Activated CD8-positive, alpha-beta memory T cell treated with anti-CD3 and anti-CD28 coated beads, Interleukin-2, amount 50 U/mL, for 1 hour (primary cell): ENCODE data around the gene SLC6A6.

ENCODE experiments used
- DNase-seq: peaks from one replicate; pipeline ENCODE4 v3.0.0-alpha.2; 2020; ENCODE audit errors: extremely low read depth

The SLC6A6 gene

DNA sequence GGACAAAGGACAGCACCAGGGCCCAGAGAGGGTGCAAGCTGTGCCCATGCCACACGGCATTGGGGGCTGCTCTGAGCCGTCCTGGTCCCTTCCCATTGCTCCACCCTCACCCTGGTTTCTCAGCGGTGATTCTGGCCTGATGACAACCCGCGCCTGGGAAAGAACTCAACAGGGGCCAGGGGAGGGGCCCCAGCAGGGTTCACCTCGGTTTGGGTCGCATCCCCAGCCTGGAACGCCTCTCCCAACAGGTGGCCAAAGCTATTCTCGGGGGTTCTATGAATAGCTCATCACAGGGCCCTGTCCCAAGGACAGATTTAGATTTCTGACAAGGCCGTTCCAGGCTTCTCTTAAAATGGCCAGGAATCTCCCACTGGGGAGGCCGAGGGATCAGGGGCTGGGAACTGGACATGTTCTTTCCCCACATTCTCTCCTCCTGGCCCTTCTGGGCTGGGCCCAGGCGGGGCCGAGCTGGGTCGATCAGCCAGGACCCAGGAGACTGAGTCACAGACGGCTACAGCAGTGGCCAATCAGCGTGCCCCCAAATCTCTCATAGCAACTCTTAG is 119.8 kb downstream of the SLC6A6 start:
- no peak for DNase-seq

DNA sequence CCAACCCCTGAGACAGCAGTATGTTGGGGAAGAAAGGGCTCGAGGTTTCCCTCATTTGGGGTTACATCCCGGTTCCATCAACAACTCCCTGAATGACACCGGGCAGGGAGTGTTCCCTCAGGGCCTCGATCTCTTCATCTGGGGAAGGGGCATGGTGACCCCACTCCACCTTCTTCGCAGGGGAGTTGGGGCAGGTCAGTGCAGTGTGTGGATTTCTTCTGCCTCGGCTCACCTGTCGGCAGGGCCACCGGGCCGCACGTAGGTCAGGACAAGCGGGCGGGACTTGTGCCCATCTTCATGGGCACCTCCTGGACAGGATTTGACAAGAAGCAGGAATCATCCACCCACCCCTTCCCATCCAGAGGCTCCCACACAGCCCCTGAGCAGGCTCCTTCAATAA is 120.4 kb downstream of the SLC6A6 start:
- no peak for DNase-seq

DNA sequence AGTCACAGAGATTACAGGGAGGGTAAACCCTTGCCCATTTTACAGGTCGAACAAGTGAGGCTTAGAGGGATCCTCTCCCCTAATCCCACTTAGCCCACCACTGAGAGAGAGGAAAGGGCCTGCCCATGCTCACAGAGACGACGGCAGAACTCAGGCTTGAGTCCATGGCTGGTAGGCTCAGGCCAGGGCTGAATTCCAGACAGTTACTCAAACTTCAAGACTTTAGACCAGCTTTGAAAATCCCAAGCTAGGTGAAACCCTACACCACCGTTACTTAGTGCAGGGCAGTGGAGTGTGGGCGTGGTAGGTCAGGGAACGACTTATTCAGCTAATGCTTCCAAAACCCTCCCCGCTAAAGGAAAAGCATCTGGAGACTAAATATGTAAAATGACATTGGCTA is 121.4 kb downstream of the SLC6A6 start:
- DNase-seq: no peak

DNA sequence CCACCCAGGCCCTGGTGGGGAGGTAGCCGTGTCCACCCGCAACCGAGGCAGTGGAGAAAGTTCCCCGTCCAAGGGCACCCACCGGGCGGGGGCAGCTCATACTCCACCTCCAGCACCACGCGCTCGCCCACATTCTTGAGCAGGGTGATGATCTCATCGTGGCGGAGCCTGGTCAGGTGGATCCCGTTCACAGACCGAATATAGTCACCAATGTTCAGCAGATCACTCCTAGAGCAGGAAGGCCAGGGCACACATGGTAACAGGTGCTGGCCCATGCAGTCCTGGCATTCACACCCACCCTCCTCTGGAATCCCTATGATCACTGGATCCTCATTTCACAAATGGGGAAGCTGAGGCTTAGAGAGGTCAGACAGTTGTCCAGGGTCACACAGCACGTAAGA is 121.9 kb downstream of the SLC6A6 start:
- no peak for DNase-seq

DNA sequence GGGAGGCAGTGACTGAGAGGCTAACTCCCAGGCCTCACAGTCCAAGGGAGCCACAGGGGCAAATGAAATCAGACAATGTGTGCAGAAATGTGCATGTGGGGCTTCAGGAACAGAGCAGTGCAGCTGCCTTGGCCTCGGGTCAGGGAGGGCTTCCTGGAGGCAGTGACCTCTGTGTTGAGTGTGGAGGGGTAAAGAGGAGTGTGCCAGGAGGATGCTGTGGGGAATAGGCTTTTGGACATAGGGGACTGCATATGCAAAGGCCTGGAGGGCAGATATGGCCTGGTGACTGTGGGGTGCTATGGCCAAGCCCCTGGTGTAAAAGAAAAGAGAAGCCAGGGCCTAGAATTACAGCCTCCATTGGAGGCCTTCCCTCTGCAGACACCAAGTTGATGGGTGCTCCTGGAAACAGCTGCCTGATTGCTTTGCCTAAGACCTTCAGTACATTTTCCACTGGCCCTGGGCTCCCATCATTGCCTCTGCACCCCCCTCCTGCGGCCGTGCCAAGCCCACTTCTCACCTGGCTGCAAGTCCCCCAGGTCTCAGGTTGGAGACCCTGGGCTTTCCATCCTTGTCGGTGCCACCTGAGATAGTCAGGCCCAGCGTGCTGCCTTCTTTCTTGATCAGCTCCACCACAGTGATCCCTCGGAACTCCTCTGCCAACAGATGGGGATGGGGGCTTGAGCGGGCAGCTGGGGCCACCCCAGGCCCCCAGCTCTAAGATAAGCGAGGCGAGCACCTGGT is 122.7 kb downstream of the SLC6A6 start:
- DNase-seq: no peak

DNA sequence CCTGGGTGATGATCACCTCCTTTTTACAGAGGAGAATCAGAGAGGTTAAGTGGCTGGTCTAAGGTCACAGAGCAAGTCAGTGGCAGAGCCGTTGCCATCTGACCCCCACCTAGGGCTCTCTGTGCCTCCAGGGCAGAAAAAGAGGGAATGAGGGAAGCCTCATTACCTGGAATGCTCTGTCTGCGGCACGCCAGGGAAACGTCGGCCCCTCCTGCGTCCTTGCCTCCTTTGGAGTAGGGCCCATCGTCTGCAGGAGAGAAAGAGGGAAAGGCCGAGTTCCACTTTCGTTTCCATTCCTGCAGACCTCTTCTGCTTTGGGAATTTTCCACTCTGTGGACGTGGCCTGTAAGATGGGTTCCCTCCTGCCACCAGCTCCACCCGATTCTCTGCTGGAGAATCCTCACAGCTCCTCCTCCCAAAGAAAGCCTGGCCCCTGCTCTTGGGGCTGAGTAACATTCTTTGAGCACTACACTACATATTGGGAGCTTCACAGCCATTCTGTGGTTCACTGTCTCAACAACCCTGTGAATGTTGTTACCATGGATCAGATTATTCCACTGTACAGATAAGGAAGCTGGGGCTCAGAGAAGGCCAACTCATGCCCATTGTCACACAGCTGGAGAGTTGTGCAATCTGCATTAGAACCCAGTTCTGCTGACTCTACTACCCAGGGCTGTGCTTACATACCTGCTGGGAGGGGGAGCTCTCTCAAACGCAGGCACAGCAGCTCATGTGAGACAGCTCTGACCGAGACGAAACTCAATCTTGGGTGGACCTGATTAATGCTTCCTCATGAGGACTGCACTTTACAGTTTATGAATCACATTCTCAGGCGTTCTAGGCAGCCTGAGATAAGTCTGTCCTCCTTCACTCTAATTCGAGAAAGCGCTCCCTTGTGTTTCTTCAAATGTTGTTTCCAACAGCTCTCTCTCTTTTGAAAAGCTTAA is 123.6 kb downstream of the SLC6A6 start:
- DNase-seq: no peak

DNA sequence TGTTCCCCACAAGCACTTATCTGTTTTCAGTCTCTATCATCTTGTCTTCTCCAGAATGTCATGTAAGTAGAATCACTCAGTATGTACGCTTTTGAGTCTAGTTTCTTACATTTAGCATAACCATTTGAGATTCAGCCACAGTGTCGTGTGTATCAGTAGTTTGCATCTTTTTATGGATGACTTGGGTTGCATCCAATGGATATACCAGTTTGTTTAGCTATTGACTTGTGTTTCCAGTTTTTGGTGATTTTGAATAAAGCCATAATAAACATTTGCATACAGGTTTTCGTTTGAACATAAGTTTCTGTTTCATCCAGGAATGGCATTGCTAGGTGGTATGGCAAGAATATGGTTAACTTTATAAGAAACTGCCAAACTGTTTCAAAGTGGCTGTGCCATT is 125.7 kb downstream of the SLC6A6 start:
- no peak for DNase-seq

DNA sequence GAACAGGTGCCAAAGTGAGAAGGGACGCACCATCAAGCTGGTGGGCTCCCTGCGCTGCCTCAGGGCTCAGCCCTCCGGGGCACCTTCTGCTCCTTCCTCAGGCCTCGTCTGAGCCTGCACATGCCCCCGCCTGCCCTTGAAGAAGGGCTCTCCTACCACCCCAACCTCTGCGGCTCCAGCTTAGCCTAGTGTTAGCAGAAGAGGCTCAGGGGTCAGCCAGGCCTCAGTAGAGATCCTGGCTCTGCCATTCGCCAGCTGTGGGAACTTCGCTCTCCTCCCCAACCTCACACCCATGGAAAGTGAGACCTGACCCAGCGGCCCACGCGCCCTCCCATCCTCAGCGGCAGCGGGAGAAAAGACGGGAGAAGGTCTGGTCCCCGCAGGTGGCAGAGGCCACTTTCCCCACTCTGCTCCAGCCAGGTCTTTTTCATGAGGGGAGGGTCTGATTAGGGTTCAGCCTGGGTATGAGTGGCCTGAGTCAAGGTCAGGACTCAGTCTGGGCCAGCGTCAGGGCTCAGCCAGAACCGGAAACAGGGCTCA is 129.5 kb downstream of the SLC6A6 start:
- no peak for DNase-seq

DNA sequence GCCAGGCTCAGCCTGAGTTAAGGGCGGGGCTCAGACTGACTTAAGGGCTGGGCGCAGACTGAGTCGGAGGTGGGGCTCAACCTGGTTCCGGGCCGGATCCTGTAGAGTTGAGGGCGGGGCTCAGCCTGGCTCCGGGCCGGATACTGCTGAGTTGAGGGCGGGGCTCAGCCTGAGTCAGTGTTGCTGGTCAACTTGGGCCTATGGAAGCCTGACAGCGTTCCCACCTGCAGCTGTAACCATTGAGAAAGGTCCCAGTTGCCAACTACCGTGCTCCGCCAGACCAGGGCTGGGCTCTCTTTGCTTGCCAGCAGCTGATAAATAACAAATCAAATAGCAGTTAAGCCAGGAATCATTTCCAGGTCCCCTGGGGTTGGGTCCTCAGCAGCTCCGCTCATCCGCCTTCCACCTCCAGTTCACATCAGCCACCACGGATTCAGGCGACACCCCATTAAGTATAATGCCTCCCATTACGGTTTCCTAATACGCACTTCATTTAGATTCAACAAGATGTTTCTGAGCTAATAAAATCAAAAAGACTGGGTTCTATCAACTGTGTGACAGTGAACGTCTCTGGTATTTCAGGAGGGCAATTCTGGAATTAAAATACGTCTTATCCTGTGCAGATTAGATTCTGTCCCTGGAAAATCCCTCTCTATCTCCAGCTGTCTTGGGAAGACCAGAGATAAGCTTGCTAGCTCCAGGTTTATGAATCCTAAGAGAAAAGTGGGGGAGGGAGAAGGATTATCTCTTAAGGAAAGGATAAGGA is 130.5 kb downstream of the SLC6A6 start:
- no peak for DNase-seq

DNA sequence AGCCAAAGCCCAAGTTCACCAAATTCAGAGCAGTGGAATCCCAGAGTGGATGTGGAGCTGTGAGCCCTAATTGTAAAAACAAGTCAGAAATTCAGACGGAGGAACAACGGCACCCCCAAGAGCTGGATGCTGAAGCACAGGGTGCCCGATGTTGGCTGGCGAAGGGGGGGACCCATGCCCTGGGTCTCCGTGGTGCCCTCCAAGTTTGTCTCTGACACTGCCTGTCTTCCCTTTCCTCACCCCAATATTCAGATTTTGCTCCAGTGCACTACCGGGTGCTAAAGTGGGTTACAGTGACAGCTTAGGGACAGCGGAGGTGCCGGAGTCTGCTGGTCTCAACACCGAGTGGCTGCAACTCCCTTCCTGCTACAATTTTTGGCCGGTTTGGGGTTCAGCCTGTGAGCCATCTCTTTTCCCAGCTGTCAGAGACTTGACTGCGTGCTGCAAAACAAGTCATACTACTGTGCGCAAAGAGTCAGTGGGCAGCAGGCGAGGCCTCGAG is 131.1 kb downstream of the SLC6A6 start:
- no peak for DNase-seq

DNA sequence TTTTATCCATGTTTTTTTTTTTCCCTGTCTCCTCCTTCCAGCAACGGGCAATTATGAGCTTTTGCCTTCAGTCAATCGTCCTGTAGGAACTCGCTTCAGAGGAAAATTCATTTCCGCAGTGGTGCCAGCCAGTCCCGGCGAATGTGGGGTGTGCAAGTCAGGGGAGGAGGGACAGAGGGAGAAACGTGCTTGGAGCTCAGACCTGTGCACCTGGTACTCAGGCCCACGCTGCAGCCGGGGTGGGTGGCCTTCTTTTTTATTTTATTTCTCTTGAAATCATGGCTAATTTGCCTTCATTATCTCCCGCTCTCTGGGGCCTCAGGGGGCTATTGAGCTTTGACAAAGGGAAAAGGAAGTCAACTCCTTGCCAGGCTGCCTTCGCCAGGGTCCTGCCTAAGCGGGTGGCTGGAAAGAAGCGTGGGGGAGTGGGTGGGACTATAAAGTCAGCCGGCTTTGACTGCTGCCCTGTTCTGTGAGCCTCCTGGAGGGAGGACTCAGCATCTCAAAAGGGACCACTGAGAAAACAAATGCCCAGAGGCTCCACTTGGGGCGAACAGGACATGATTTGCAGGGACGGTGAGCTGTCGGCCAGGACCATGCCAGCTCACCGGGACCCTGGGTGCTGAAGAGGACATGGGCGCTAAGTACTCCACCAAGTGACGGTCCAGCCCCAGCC is 132.2 kb downstream of the SLC6A6 start:
- DNase-seq: no peak

DNA sequence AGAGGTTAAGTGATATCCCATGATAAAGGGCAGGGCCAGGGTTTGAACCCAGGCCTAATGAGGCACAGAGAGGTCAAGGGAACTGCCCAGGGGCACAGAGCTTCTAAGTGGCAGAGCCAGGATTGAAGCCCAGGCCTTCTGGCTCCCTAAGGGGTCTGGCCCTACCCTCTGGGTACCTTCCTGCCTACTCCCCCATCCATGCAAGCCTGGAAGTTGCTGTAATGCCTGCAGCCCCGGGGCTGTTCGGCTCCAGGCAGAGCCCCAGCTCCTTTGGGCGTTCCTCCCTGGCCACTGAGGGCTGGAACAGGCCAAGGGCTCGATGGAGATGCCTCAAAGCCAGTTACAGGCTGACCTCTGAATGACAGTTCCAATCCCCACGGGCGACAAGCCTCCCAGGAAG is 133.2 kb downstream of the SLC6A6 start:
- DNase-seq: no peak

DNA sequence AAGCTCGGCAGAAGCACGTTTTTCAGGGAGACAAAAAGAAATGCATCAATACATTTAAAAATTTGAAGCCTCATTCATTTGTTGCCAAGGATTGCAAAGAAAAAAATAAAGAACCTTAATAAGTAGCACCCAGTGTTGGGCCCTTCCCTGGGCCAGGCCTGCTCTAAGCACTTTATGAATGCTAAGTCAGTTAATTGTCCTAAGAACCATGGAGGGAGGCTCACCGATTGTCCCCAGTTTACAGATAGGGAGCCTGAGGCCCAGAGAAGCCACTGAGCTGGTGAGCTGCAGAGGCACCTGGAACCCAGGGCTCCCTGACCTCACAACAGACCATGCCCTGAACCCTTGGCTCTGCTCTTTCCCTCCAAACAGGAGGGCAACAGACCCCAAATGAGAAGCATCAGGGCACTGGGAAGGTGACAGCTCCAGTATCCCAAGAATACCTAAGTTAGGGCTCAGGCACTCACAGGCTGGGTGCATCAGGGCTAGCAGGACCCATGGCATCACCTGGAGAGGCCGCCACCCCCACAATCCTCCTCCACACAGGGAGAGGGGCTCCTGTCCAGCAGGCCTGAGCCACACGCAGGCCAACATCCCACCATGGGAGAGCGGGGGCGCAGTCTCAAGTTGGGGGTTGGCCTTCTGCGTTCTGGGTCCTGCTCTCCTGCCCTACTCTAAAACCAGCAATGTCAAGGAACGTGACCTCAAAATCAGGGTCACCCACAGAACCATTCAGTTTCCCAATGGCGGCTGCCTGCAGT is 133.8 kb downstream of the SLC6A6 start:
- no peak for DNase-seq

DNA sequence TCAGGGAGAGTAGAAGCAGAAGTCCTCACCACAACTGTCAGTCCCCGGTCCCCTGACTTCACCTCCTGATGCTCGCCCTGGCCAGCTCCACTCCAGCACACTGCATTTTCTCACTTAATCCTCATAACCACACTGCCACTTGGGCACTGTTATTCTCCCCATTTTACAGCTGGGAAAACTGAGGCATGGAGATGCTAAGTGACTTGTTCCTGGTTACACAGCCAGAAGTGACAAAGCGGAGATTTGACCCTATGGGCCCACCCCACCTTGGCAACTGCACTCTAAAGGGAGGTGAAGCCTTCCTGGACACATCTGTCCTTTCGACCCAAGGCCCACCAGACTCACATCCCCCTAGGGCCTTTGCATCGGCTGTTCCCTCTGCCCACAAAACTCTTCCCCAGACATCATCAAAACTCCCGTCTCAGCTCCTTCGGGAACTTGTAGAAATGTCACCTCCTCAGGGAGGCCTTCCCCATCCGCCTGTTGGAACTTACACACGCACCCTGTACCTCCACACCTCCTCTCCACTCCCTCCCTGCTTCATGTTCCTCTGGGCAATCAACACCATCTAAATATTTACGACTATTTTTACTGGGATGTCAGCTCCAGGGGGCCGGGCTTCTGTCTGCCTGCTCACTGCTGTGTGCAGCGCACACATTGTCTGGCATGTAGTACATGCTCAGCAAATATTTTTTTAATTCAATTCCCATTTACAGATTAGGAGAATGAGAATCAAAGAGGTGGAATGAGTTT is 134.6 kb downstream of the SLC6A6 start:
- DNase-seq: no peak

DNA sequence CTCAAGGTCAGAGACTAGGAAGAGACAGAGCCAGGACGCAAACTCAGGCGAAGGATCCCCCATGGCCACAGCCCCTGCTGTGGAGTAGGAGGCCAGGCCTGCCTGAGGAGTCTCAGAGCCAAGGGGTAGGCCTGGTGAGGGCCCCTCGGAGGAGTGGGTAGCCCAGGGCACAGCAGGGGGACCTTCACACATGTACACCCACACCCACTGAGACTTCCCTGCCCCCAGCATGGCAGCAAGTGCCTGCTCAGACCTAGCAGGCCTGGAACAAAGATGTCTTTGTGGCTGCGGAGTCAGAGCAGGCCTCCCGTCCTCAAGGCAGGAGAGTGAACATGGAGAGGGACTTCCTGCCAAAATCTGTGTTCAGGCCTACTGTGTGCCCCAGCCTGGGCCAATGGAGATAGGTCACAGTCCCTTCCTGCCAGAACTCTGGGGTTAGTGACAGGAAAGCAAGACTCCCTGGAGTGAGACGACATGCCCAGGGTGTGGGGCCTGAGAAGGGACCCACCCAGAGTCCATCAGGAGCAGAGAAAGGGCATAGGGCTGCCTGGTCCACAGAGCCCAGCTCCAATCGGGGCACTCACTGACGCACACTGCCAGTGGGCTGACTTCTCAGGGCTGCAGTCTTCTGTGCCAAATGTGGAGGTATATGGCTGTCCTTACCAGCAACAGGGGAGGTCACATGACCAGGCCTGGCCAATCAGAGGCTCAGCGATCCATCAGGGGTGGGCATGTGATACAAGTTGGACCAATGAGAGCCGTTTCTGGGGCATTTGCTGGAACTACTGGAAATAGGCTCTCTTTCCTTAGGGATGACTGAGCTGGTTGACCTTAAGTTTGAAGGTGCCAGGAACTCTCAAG is 135.4 kb downstream of the SLC6A6 start:
- no peak for DNase-seq

DNA sequence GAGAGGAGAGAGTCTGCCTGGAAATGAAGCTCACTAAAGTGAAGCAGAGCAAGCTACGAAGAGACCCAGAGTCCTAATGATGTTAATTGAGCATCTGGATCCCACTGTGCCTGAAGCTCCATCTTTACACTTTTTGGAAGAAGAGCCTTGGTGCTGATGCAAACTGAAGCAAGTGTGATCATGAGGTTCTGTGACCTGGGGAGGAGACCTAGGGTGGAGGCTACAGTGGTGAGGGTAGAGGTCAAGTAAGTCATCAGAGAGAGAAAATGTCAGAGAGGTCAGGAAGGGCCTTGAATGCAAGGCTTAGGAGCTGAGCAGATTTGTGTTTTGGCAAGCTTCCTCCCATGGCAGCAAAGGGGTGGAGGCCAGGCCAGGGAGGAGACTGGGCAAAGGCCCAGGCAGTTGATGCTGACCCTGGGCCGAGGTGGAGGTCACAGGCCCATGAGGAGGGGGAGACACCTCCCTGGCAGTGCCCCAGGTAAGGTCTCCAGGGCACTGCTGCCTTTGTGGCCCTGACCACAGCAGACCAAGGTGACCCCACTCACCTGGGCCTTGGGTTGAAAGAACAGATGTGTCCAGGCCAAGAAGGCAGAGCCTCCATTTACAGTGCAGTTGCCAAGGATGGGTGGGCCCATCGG is 136.2 kb downstream of the SLC6A6 start:
- no peak for DNase-seq
